H1 (cell line): ENCODE measurements around the gene SHANK2. TPM values are rescaled to one million over a fixed set of nuclear protein-coding genes. Genes with fewer than 3 reads are reported as not detected.

Experiments
- CTCF ChIA-PET: fragments of 300-600 bp; sonication (Branson Sonifier 250); formaldehyde crosslinking; loops from one replicate; lab custom pipeline; 2021; ENCODE audit not compliant: partially characterized antibody; lab: Charles Lee
- POLR2A ChIA-PET: fragments of 300-600 bp; sonication (Branson Sonifier 250); formaldehyde crosslinking; loops from one replicate; lab custom pipeline; 2021; ENCODE audit warnings: inconsistent platforms; ENCODE audit not compliant: partially characterized antibody; lab: Charles Lee
- DNase-seq, 2 experiments: peaks; one replicate each; pipeline versions ENCODE4 v3.0.0 to v3.0.0-alpha.2; 2010 to 2022; ENCODE audit warnings: low spot score in 2 of 2, low read depth in 1 of 2, mixed read lengths in 1 of 2
- FAIRE-seq: peaks from 2 replicates; lab custom pipeline; 2011; peaks lifted over from hg19 to GRCh38; lab: Jason Lieb, UNC
- H2AFZ ChIP-seq: 2 replicates; pipeline ENCODE4 v1.8.1; 2012; ENCODE audit warnings: low read length, inconsistent platforms
- H2AK5ac ChIP-seq: 2 replicates; pipeline ENCODE4 v1.6.1; 2013; ENCODE audit warnings: low read depth, low read length
- H2BK120ac ChIP-seq: replicated peaks from 2 replicates; pipeline ENCODE3; 2013; ENCODE audit warnings: low read depth, low read length, inconsistent platforms
- H2BK12ac ChIP-seq: 2 replicates; pipeline ENCODE4 v1.6.1; 2013; ENCODE audit warnings: low read depth, low read length
- H2BK15ac ChIP-seq: 2 replicates; pipeline ENCODE4 v1.6.1; 2013; ENCODE audit warnings: low read length
- H2BK20ac ChIP-seq: 2 replicates; pipeline ENCODE4 v1.6.1; 2013; ENCODE audit warnings: low read length
- H2BK5ac ChIP-seq: 2 replicates; pipeline ENCODE4 v1.6.1; 2013; ENCODE audit warnings: low read depth, low read length
- H3K14ac ChIP-seq: 2 replicates; pipeline ENCODE4 v1.6.1; 2013; ENCODE audit warnings: inconsistent platforms; ENCODE audit not compliant: insufficient read length
- H3K18ac ChIP-seq: 2 replicates; pipeline ENCODE4 v1.6.1; 2013; ENCODE audit warnings: low read length; ENCODE audit errors: extremely low read depth
- H3K23ac ChIP-seq: 2 replicates; pipeline ENCODE4 v1.6.1; 2013; ENCODE audit warnings: inconsistent platforms; ENCODE audit not compliant: insufficient read length
- H3K23me2 ChIP-seq: 2 replicates; pipeline ENCODE4 v1.6.1; 2013; ENCODE audit warnings: low read depth, low read length
- H3K27ac ChIP-seq: 2 replicates; pipeline ENCODE4 v1.6.1; 2011; ENCODE audit warnings: low read depth, low read length, inconsistent platforms
- H3K27me3 ChIP-seq, 4 experiments: replicated peaks in 1 of 4; 1 replicate in 1 of 4; 2 replicates in 3 of 4; pipeline versions ENCODE4 v1.6.1 to v1.8.1; 2011 to 2013; ENCODE audit warnings: low read length in 3 of 4, mild to moderate bottlenecking in 3 of 4, inconsistent platforms in 2 of 4, mixed read lengths in 2 of 4, moderate library complexity in 1 of 4; ENCODE audit not compliant: control insufficient read depth in 3 of 4, insufficient read depth in 3 of 4; ENCODE audit errors: extremely low read depth in 1 of 4
- H3K36me3 ChIP-seq, 4 experiments: 2 replicates each; pipeline versions ENCODE4 v1.6.1 to v1.8.1; 2011 to 2013; ENCODE audit warnings: mild to moderate bottlenecking in 4 of 4, low read length in 3 of 4, moderate library complexity in 2 of 4, control low read depth in 1 of 4, inconsistent platforms in 1 of 4; ENCODE audit not compliant: insufficient read depth in 4 of 4, control insufficient read depth in 2 of 4
- H3K4ac ChIP-seq: replicated peaks from 2 replicates; pipeline ENCODE3; 2013; ENCODE audit warnings: low read length, low read depth, mixed read lengths, inconsistent platforms; ENCODE audit not compliant: insufficient read length
- H3K4me1 ChIP-seq, 4 experiments: replicated peaks in 1 of 4; 1 replicate in 1 of 4; 2 replicates in 3 of 4; pipeline versions ENCODE4 v1.6.1 to v1.8.1; 2011 to 2013; ENCODE audit warnings: low read length in 3 of 4, inconsistent platforms in 2 of 4, mixed read lengths in 1 of 4; ENCODE audit not compliant: insufficient read depth in 4 of 4, control insufficient read depth in 3 of 4
- H3K4me2 ChIP-seq, 2 experiments: 2 replicates each; pipeline versions ENCODE4 v1.6.1 to v1.8.1; 2011 to 2013; ENCODE audit warnings: low read depth in 2 of 2, low read length in 2 of 2, control low read depth in 1 of 2, inconsistent platforms in 1 of 2, mild to moderate bottlenecking in 1 of 2; ENCODE audit not compliant: insufficient read depth in 1 of 2
- H3K4me3 ChIP-seq, 4 experiments: fragments of 200-600, 300-600 bp in 1 of 4; sonication (generic), shearing (Covaris generic), sonication (Bioruptor Twin) in 1 of 4; 2 replicates each; pipeline versions ENCODE4 v1.5.1 to v1.8.1; 2011 to 2016; ENCODE audit warnings: low read length in 4 of 4, low read depth in 3 of 4, control low read depth in 2 of 4, inconsistent platforms in 2 of 4, mild to moderate bottlenecking in 2 of 4, mixed read lengths in 1 of 4, moderate library complexity in 1 of 4; ENCODE audit not compliant: insufficient read depth in 2 of 4; ENCODE audit errors: extremely low read depth in 1 of 4
- H3K56ac ChIP-seq: replicated peaks from 2 replicates; pipeline ENCODE3; 2013; ENCODE audit warnings: low read depth, mild to moderate bottlenecking, mixed read lengths, low read length, inconsistent platforms; ENCODE audit not compliant: insufficient read length
- H3K79me1 ChIP-seq: 2 replicates; pipeline ENCODE4 v1.6.1; 2013; ENCODE audit warnings: low read depth, low read length, control low read depth
- H3K79me2 ChIP-seq, 2 experiments: 2 replicates each; pipeline versions ENCODE4 v1.6.1 to v1.8.1; 2012 to 2013; ENCODE audit warnings: low read length in 2 of 2, mild to moderate bottlenecking in 2 of 2, inconsistent platforms in 1 of 2; ENCODE audit not compliant: insufficient read depth in 2 of 2, control insufficient read depth in 1 of 2
- H3K9ac ChIP-seq, 4 experiments: replicated peaks in 1 of 4; 1 replicate in 1 of 4; 2 replicates in 3 of 4; pipeline versions ENCODE4 v1.6.1 to v1.8.1; 2011 to 2013; ENCODE audit warnings: low read depth in 3 of 4, low read length in 3 of 4, control low read depth in 2 of 4, mild to moderate bottlenecking in 2 of 4, moderate library complexity in 2 of 4, inconsistent platforms in 1 of 4; ENCODE audit errors: extremely low read depth in 1 of 4
- H3K9me3 ChIP-seq, 2 experiments: 2 replicates each; pipeline versions ENCODE4 v1.6.1 to v1.8.1; 2012 to 2013; ENCODE audit warnings: mild to moderate bottlenecking in 2 of 2, moderate library complexity in 2 of 2, control low read depth in 1 of 2, inconsistent platforms in 1 of 2, low read depth in 1 of 2, low read length in 1 of 2, mixed read lengths in 1 of 2; ENCODE audit not compliant: insufficient read depth in 2 of 2
- H4K20me1 ChIP-seq, 2 experiments: replicated peaks in 1 of 2; 2 replicates each; pipeline versions ENCODE3 to v1.8.1; 2011 to 2013; ENCODE audit warnings: inconsistent platforms in 2 of 2, low read length in 2 of 2, mild to moderate bottlenecking in 1 of 2; ENCODE audit not compliant: insufficient read depth in 2 of 2, control insufficient read depth in 1 of 2
- H4K5ac ChIP-seq: 2 replicates; pipeline ENCODE4 v1.6.1; 2013; ENCODE audit warnings: low read length, low read depth, mixed read lengths, inconsistent platforms; ENCODE audit not compliant: insufficient read length
- H4K8ac ChIP-seq: 2 replicates; pipeline ENCODE4 v1.8.0; 2013; ENCODE audit warnings: mild to moderate bottlenecking, moderate library complexity, low read length, inconsistent platforms; ENCODE audit not compliant: insufficient read depth; ENCODE audit errors: extremely low read depth
- H4K91ac ChIP-seq: replicated peaks from 2 replicates; pipeline ENCODE3; 2013; ENCODE audit warnings: low read length, mixed read lengths, inconsistent platforms; ENCODE audit not compliant: insufficient read length
- BRCA1 ChIP-seq: IDR thresholded peaks from 2 replicates; pipeline ENCODE4 v1.6.1; 2012; ENCODE audit warnings: low read depth, low read length, improper control_type of control experiment
- CHD1 ChIP-seq: IDR thresholded peaks from 2 replicates; pipeline ENCODE4 v1.6.1; 2012; ENCODE audit warnings: low read depth, low read length, improper control_type of control experiment
- CTCF ChIP-seq, 3 experiments: IDR thresholded peaks; 1 replicate in 2 of 3; 2 replicates in 1 of 3; pipeline versions ENCODE4 v1.5.1 to v1.6.1; 2011; ENCODE audit warnings: low read length in 3 of 3, mild to moderate bottlenecking in 3 of 3, inconsistent platforms in 2 of 3, low read depth in 1 of 3, moderate library complexity in 1 of 3; ENCODE audit not compliant: insufficient read depth in 1 of 3; ENCODE audit errors: control extremely low read depth in 1 of 3
- EZH2 ChIP-seq: fragments of 200-600 bp; sonication (generic); IDR thresholded peaks from 2 replicates; pipeline ENCODE4 v1.7.1; 2012; ENCODE audit warnings: low read depth, mild to moderate bottlenecking, moderate library complexity, low read length, inconsistent platforms; ENCODE audit not compliant: severe bottlenecking
- KDM4A ChIP-seq: IDR thresholded peaks from one replicate; pipeline ENCODE4 v1.7.1; 2012; ENCODE audit warnings: low read depth, mild to moderate bottlenecking, moderate library complexity, low read length, inconsistent platforms; ENCODE audit not compliant: severe bottlenecking
- MAFK ChIP-seq: IDR thresholded peaks from 2 replicates; pipeline ENCODE4 v1.6.1; 2012; ENCODE audit warnings: low read depth, mild to moderate bottlenecking, improper control_type of control experiment, low read length
- RAD21 ChIP-seq, 2 experiments: IDR thresholded peaks in 1 of 2; conservative IDR thresholded peaks in 1 of 2; 2 replicates each; pipeline ENCODE4 v1.6.1; 2011; ENCODE audit warnings: low read depth in 2 of 2, low read length in 2 of 2, improper control_type of control experiment in 1 of 2, inconsistent platforms in 1 of 2, mild to moderate bottlenecking in 1 of 2, moderate library complexity in 1 of 2
- RBBP5 ChIP-seq: IDR thresholded peaks from 2 replicates; pipeline ENCODE4 v1.7.1; 2012; ENCODE audit warnings: low read depth, mild to moderate bottlenecking, inconsistent platforms, low read length, moderate library complexity, borderline replicate concordance
- SUZ12 ChIP-seq: fragments of 200-600 bp; sonication (generic); IDR thresholded peaks from 2 replicates; pipeline ENCODE4 v1.6.1; 2012; ENCODE audit warnings: mild to moderate bottlenecking, inconsistent platforms, low read length, moderate library complexity, mixed read lengths
- YY1 ChIP-seq: IDR thresholded peaks from 2 replicates; pipeline ENCODE4 v1.6.1; 2011; ENCODE audit warnings: low read depth, mild to moderate bottlenecking, low read length
- WGBS, 2 experiments: shearing (Covaris generic) in 1 of 2; methylation state at CpG; one replicate each; pipeline versions ENCODE4 v1.1.6 to v1.1.7; 2013 to 2015; ENCODE audit warnings: low lambda C conversion rate in 2 of 2, mixed read lengths in 2 of 2, inconsistent platforms in 1 of 2, low coverage in 1 of 2, missing lambda C conversion rate in 1 of 2; ENCODE audit not compliant: insufficient replicate concordance in 2 of 2, insufficient coverage in 1 of 2, insufficient read length in 1 of 2; ENCODE audit errors: extremely low coverage in 1 of 2, missing lambda C conversion rate in 1 of 2; 5-methylcytosine and 5-hydroxymethylcytosine counted together
- polyA plus RNA-seq, 7 experiments: library from polyadenylated mRNA; depleted of rRNA in 3 of 7; stranded (reverse) in 5 of 7; unstranded in 2 of 7; fragments of >200 nt in 5 of 7; fragments of 200-250 nt in 2 of 7; gene quantifications; 1 replicate in 5 of 7; 2 replicates in 1 of 7; 4 replicates in 1 of 7; pipeline versions ENCODE4 v1.2.1 to v1.2.3, GENCODE V29; 2011 to 2013; ENCODE audit warnings: missing spikeins in 2 of 7, mixed read lengths in 2 of 7
- total RNA-seq: library from RNA; stranded (reverse); fragmentation: NEBNext Ultra II Directional; extraction: Animal tissue kit (Norgen Biotek cat#: 25700); gene quantifications from 2 replicates; pipeline ENCODE4 v1.2.1, GENCODE V29; 2021

SHANK2 gene
- total and polyA plus RNA-seq, 2 of the 8 experiments (the other 6 are each of a cell fraction or from before 2014, with no cell fraction given) = 10.1 to 54.2 TPM

GRCh38 chr11:71242391-71242790, 10.0 kb downstream of the SHANK2 start:
- Histone ChIP-seq H3K27me3 (no peaks in the 10 kb centered on the region), H2AFZ (no peak overlapping the region), H2BK5ac (no peak overlapping the region), H2BK20ac (no peak overlapping the region), H3K79me2 (peaks cover 11 to 80% of the 10 kb centered on the region in 2 experiments), H3K36me3 (peaks cover 2 to 9% (median 8%) of the 10 kb centered on the region in 4 experiments; a peak in 6 of 8 replicates), H3K23me2 (peaks cover 4% of the 10 kb centered on the region; the same call in 1 of the 2 replicates), H2BK12ac (no peak overlapping the region), H2AK5ac (no peak overlapping the region), H3K4me2 (no peak overlapping the region), H3K79me1 (peaks cover 20% of the 10 kb centered on the region), H3K14ac (no peak overlapping the region), H3K4ac (no peak overlapping the region), H3K18ac (no peak overlapping the region), H4K5ac (no peak overlapping the region), H4K91ac (no peak overlapping the region), H4K20me1 (peaks cover 3 to 7% of the 10 kb centered on the region in 2 experiments), H2BK15ac (no peak overlapping the region), H3K56ac (no peak overlapping the region), H2BK120ac (no peak overlapping the region), H3K9me3 (no peaks in the 10 kb centered on the region), H3K4me3 (no peak overlapping the region), H3K9ac (no peak overlapping the region), H3K27ac (no peak overlapping the region), H4K8ac (no peak overlapping the region), H3K4me1 (peaks cover 15 to 32% (median 23%) of the 10 kb centered on the region in 4 experiments), H3K23ac (no peak overlapping the region)
- DNase-seq (no peak), FAIRE-seq (no peak)
- 85% methylated on average over 6 of the region's 6 CpGs; no CpG with 5 or more reads in 1 of the 2 experiments for WGBS, 2 experiments
- ChIA-PET POLR2A (interaction anchor here (3.9 kb wide), 1 partner anchor 9 kb away, joined by 23 read pairs; the partner anchor contains the start of gene SHANK2), CTCF (interaction anchor here (1.2 to 4.4 kb wide), 2 partner anchors 10 to 27 kb away, joined by 3 to 20 read pairs; partner anchors contain the start of gene SHANK2)
- TF ChIP-seq BRCA1 (no peak), KDM4A (no peak), CHD1 (no peak), RAD21 (IDR thresholded peaks at IDR 0.05 in 1 of 2, conservative IDR thresholded peaks at IDR 0.05 in 1 of 2; ENCODE audit: low read depth in 2 of 2, low read length in 2 of 2) (no peak), MAFK (no peak), SUZ12 (no peak), EZH2 (no peak), RBBP5 (no peak), YY1 (no peak), CTCF (IDR thresholded peaks at IDR 0.05; ENCODE audit: control extremely low read depth in 1 of 3, insufficient read depth in 1 of 3, low read depth in 1 of 3, low read length in 3 of 3) (no peak)
